Adrenal gland (tissue), 5 donors: ENCODE data around the gene UQCR10.

Source experiments
- CTCF ChIP-seq, 6 experiments: fragments of 450-650 bp in 4 of 6; fragments of 200-600 bp in 2 of 6; sonication (generic) in 1 of 6; IDR thresholded peaks; 1 replicate in 5 of 6; 2 replicates in 1 of 6; pipeline versions ENCODE4 v1.5.1 to v1.8.0; 2016 to 2021; ENCODE audit warnings: antibody characterized with exemption in 6 of 6, mild to moderate bottlenecking in 2 of 6, moderate library complexity in 1 of 6
- POLR2A ChIP-seq, 2 donors: fragments of 450-650 bp; IDR thresholded peaks; one replicate each; pipeline ENCODE4 v1.6.1; 2017; ENCODE audit warnings: antibody characterized with exemption in 2 of 2, mild to moderate bottlenecking in 2 of 2, moderate library complexity in 1 of 2
- donor health status: DM: no; HTN: no; CAD: no.

DNA sequence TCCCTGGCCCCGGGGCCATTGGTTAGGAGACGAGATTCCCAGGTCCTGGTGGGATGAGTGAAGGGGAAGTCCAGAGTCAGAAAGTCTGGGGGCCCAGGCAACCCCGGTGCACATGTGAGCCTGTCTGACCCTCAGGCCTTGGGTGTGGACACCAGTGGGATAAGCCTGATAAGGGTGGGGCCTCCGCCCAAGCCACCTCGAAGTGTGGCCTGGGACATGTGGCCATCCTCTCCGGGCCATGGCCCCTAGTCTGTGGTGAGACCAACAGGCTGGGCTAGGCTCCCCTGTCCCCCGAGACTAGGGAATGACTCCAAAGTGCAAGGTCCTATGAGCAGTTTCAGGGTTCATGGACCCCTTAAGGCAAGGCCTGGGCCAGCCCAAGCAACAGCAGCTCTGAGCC, 41.1 kb upstream of the UQCR10 start:
- TF ChIP-seq CTCF (IDR thresholded peaks at IDR 0.05), result no peak
- TF ChIP-seq POLR2A (IDR thresholded peaks at IDR 0.05), result no peak
